Activated naive CD8-positive, alpha-beta T cell treated with anti-CD3 and anti-CD28 coated beads, Interleukin-2, amount 50 U/mL, for 16 hours (primary cell): Measurements from ENCODE around the gene CC2D2A.
"Not testable (repeated sequence)": the region's sequence is repeated elsewhere in the genome, so short reads cannot be mapped to it uniquely, and the experiment has no call there.

Experiments used
- DNase-seq: peaks from one replicate; pipeline ENCODE4 v3.0.0-alpha.2; 2020; ENCODE audit warnings: low read depth, low spot score

The CC2D2A gene

GRCh38 chr4:15516494-15516893 is 46.8 kb downstream of the CC2D2A start:
- DNase-seq = no peak

GRCh38 chr4:15517681-15518080 is 48.0 kb downstream of the CC2D2A start:
- not testable (repeated sequence) for DNase-seq

DNA sequence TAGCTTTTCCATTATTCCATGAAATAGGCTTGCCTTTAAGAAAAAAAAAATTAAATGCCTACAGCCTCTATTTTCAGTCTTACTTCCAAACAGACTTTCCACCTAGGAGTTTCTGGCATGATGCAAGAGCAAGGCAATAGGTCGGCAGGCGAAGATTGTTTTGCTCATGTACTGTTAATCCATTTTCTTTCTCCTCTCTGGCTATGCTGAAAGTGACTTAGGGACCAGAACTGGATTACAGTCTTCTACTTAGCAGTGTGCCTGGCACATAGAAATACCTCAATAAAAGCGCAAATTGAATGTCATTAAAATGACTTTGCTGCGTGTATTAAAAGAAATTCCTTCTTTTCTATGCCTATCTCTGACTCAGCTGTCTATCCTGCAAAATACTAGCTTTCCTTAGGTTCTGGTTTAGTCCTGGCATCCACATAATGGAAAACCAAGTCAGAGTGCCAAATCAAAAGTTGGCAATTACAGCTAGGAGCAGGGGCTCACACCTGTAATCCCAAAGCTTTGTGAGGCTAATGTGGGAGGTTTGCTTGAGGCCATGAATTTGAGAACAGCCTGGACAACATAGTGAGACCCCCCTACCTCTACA is 51.9 kb downstream of the CC2D2A start:
- DNase-seq = no peak

DNA sequence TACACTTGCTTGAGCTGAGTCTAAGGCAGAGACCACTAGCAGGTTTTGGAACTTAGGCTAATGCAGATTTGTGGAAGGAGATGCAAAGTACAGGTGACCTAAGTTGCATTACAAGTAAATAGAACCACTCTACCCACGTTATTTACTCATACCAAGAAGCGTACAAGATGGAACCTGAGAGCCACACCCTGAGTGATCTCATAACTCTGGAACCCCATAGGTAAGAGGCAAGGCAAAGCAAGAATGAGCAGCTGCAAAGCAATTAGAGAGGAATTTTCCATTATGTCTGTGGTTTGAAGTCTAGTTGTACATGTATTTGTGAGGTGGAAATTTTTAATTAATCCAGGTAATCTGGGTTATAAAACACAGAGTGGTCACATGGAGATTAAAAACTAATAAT is 55.4 kb downstream of the CC2D2A start:
- no peak for DNase-seq

DNA sequence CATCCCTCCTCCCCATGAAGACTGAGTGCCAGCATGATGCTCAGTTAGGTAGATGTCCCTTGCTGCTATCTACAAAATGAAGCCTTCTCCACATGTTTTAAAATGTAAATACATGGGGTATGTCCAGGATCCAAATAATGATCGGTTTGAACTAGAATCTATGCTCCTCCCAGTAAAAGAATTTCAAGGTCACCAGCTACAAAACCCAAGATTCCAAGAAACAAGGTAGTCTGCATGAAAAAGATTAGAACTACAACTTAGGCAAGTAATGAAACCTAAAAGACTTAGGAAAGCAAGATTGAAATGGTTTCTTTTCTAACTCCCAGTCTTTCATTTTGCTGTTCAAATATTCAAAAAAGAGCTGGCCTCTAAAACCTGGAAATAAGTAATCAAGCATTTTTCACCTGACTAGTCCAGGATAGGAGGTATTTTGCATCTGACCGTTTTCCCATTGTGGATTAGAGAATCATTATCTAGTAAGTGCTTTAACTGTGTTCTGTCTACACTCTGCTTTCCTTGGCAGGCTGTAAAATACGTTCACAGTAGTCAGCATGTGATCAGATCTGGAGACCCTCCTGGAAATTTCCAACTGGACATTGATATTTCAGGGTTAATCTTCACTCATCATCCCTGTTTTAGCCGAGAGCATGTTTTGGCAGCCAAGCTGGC is 57.4 kb downstream of the CC2D2A start:
- DNase-seq = no peak

GRCh38 chr4:15531792-15532191 is 62.1 kb downstream of the CC2D2A start:
- no peak for DNase-seq

- DNase-seq = no peak
These were observed 64.1 kb downstream of the CC2D2A start for GRCh38 chr4:15533817-15534216.

GRCh38 chr4:15535599-15535998 is 65.9 kb downstream of the CC2D2A start:
- DNase-seq = no peak

DNA sequence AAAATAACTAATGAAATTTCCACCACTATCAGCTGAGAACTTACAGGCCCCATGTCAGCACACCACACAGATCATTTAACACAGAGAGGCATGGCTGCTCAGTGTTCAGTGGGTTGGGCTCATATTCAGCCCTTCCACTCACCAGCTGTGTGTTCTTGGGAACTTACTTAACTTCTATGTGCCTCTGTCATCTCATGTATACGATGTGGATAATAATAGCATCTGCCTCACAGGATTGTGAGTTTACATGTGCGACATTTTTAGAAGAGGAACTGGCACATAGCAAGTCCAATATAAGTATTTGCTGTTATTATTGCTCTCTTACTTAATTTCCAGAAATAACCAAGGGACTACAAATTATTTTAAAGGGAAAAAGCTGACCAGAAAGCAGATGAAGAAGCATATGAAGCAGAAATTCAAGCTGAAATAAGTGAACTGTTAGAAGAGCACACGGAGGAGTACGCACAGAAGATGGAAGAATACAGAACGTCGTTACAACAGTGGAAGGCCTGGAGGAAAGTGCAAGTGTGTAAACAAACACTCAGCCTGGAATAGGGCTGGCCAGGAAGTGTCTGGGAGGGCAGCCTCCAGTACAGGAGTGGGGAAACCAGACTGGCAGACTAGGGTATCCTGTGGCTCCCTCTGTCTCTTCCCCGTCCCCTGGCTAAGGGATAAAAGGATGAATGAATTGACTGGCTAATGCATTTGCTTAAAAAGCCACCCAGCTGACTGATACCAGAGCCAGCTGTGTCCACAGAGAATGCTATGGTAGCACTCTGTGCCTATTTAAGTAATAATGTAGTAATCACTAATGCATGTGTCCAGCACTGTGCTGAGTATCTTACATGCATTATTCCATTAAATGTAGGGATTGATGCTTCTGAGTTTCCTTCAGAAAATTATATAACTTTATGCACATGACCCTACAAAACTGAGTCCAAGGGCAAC is 67.1 kb downstream of the CC2D2A start:
- no peak for DNase-seq

DNA sequence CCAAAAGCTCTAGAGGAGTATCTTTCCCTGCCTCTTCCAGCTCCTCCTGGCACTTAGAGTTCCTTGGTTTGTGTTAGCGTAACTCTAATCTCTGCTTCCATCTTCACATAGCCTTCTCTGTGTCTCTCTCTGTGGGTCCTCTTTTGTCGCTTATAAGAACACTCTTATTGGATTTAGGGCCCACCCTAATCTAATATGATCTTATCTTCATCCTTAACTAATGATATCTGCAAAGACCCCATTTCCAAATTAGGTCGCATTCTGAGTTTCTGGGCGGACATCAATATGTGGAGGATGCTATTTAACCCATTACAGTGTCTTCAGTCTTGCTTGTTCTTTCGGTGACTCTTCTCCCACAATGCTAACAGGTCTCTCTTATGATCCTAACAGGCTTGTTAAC is 72.3 kb downstream of the CC2D2A start:
- DNase-seq = no peak

DNA sequence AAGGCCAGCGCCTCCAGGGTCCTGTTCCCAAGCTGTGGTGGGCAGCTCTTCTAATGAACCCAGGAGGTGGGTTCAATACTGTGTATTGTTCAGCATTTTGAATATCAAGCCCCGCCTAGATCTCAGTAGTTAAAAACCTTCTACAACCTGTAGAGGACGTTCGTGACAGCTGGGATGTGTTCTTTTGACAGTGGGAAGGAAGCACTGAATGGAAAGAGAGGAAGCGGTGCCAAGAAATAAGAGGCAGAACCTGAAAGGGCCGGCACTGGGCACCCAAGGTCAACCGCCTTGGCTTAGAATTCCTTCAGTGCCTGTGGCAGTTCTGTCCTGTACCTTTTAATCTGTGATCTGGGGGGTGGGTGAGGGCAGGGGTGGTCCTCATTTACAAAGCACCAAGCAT is 73.1 kb downstream of the CC2D2A start:
- DNase-seq = no peak

GRCh38 chr4:15543537-15544247 is 74.0 kb downstream of the CC2D2A start:
- DNase-seq = no peak

DNA sequence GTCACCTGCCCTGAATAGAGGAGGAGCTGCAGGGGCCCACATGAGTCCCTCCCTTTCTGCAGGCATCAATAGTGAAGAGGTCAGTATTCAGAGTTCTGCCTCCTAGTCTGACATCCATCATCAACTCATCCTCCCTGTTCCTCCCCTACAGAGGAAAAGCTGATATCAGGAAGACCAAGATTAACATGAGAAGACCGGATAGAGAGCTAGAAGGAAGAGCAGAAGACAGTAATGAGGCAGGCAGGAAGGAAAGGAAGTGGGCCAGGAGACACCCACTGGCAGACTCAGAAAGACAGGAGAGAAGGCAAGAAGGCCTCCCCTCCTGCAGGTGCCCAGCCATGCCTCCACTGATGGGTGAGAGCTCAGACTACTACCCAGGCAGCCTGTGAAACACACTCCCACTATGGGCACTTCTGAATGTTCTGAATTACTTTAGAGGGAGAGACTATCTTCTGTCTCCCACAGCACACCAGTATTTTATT is 74.6 kb downstream of the CC2D2A start:
- DNase-seq = no peak

DNA sequence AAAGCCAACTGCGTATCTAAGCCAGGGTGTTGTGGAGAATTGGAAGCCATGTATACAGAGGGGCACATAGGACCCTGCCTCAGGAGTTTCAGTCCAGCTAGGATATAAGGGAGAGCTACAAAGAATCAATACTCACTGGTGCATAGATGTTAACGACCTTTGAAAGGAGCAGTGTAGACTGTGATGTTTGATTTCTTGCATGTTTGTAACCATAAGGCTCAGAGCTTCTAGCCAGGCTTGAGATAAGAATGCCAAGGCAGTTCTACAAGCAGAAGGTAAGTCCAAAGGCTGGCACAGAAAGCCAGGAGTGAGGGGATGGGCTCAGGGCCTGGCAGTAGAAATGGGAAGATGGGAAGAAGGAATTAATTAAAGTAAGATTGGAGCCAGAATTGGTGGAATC is 75.7 kb downstream of the CC2D2A start:
- no peak for DNase-seq

DNA sequence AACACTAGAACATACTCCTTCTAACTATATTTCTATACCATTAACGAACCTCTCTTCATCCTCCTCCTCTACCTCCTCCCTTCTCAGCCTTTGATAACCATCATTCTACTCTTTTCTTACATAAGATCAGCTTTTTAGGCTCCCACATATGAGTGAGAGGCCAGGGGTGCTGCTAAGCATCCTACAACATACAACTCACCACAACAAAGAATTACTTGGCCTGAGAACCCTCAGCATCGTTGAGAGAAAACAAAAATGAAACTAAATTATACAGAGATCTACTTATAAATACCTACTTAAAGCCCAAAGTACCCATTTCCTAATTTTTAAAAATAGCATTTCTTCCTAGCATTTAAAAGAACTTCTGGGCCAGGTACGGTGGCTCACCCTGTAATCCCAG is 77.7 kb downstream of the CC2D2A start:
- DNase-seq = no peak

DNA sequence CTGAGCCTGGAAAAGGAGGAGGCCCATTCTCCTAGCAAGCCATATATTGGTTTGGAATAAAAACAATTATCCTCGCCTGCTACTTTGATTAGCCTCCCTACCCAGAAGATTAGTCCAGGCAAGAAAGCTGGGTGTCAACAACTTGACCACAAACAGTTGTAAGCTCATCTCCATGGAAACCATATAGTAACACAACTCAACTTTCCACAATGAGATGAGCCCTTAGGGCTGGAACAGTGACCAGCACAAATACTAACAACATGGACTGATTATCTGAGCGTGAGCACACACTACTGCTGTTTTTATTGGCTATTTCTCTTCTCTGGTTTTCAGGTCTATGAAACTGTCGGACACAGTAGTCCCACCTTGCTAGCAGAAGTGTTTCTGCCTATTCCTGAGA is 80.8 kb downstream of the CC2D2A start:
- no peak for DNase-seq

DNA sequence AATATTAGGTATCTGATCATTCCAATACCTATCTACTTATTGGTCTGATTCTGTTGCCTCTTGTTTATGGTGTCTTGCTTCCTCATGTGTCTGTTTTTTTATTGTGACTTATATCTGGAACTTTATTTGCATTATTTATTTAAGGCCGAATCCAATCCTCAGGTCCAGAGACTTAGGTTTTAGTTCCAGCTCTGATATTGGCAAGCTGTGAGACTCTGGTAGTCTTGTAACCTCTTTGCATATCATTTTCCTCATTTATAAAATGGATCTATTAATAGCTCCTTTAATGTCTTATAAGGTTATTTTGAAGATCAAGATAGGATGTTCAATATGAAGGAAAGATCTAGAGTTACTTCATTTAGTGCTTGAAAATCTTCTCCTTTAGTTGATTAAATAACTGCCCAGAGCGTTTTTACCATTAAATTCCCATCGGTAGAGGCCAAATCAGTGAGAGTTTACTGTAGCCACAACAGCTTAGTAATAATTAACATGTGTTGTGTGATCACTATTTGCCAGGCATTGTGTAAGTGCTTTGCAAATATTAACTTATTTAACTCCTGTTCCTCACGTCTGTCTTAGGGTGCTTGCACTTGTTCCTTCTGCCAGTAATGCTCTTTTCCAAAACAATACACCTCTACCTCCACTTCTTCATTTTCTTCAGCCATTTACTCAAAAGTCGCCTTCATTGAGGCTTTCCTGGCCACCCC is 82.2 kb downstream of the CC2D2A start:
- DNase-seq = no peak

GRCh38 chr4:15552557-15553362 is 83.1 kb downstream of the CC2D2A start:
- DNase-seq = no peak

- DNase-seq = no peak
These were observed 86.9 kb downstream of the CC2D2A start for GRCh38 chr4:15556511-15557092.
